ENCODE measurements around the gene ADH5.
"Not testable (repeated sequence)": the region's sequence is repeated elsewhere in the genome, so short reads cannot be mapped to it uniquely, and the experiment has no call there.

ADH5 gene

GRCh38 chr4:99088481-99089365, at the start of gene ADH5:
Gene ADH5, minus strand, starts transcription at chr4:99088788. Its CDS starts 88 bp downstream, at chr4:99088700.
- peak; percentile 81 for DNase-seq

DNA sequence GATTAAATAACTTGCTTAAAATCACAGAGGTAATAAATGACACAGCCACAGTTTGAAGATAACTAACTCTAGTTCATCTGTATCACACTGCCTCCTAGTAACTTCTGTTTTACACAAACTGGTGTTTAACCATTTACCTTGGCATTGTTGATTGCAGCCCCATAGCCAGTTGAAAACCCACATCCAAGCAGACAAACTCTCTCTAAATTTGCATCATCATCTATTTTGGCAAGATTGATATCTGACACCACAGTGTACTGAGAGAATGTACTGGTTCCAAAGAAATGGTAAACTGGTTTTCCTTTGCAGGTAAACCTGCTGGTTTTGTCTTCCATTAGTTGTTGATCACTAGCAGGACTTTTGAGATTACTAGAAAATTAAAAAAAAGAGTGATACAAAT, 47.7 kb upstream of the ADH5 start:
- no peak for DNase-seq

DNA sequence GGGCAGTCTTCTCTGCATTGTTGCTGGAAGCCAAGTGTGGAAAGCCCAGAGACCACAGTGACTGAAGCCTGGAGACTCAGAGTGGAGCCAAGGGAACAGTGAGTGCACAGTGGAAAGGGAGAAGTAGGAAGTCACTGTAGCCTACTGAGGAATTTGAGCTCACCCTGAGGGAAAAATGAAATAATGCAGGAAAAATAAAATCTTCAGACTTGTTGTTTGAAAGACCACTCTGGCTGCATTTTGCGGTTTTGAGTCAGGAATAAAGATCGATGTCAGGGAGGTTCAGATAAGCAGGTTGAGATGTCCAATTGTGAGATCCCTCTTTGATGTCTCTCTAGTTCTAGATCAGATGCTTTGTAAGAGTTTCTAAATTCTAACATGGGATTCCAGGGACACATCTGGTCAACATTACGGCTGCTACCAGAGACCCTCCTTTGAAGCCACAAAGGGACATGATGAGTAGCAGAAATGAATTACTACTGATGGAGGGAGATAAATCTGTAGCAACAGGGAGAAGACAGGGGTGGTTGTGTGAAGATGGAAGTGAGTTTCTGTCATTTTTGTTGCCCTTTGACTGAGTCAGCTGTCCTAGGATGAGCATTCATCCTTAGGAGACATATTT, 47.1 kb upstream of the ADH5 start:
- DNase-seq, result no peak

DNA sequence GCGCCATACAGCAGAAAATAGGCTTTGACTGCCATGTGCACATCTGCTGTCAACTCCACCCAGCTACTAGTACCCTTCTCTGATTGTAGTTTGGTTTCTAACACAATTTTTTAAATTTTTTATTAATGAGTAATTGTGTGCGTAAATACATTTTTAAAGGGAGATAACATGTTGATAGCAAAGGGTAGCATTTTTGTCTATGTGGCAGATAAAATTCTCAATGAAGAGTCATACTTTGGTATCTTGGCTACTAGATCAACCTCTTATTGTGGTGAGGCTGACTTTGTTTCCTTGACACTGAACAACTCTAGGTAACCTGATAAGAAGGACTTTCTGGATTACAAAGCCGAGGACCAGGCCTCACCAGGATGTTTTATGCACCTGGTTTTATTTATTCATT, 46.0 kb upstream of the ADH5 start:
- DNase-seq, result no peak

GRCh38 chr4:99131378-99131777, 42.8 kb upstream of the ADH5 start:
- no peak for DNase-seq

GRCh38 chr4:99126376-99126775, 37.8 kb upstream of the ADH5 start:
- DNase-seq, result no peak

DNA sequence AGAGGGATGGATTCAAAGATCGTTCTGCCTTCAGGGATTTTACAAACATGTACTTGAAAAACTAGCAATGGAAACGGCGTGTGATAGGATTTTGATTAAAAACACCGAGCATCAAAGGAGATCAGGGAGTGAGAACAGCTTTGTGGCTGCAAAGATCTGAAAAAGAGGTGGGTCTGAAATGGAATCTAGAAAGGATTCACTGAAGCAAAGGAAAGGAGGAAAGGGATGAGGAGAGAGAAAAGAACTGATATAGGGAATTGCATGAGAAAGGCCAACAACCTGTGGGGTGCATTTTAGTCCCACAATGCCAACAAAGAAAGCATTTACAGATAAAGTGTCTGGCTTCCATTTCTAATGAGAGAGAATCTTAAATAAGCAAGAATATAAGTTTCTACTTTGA, 32.4 kb upstream of the ADH5 start:
- no peak for DNase-seq

DNA sequence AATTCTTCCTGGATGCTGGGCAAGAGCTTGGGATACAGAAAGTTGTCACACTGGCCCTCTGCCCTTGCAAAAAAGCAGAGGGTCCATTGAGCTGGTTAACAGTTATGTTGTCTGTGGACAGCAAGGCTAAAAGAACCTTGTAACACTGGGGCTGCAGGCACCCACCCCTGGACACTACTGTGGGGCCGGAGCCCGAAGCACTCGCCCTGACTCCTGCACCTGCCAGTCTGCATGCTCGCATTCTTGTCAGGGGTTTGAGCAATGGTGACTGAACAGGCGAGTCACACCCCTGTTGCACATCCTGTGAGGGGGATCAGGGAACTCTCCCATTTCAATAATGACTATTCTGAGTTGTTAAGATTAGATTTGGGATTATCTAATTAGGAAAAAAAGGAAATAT, 31.9 kb upstream of the ADH5 start:
- no peak for DNase-seq

- no peak for DNase-seq
These were observed 29.5 kb upstream of the ADH5 start for GRCh38 chr4:99117876-99118693.

- not testable (repeated sequence) for DNase-seq
These were observed 28.7 kb upstream of the ADH5 start for GRCh38 chr4:99117122-99117841.

GRCh38 chr4:99109286-99109685, 20.7 kb upstream of the ADH5 start:
- DNase-seq, result not testable (repeated sequence)

DNA sequence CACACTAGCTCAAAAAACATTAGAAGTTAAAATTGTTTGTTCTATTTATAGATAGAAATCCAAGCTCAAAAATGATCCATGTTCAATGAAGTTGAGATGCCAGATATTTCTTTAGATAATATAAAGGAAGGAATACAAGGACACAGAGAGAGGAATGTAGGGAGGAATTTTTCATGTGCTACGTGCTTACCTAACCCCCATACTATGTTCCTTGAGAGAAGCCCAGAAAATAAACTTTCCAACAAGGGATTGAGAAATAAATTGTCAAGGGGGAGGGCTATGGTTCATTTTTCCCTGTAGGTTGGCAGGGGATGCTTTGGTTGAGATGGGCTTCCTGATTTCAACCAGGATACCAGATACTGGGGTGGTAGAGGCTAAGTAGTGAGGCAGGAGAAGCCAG, 15.6 kb upstream of the ADH5 start:
- no peak for DNase-seq

GRCh38 chr4:99103166-99103565, 14.6 kb upstream of the ADH5 start:
- no peak for DNase-seq

DNA sequence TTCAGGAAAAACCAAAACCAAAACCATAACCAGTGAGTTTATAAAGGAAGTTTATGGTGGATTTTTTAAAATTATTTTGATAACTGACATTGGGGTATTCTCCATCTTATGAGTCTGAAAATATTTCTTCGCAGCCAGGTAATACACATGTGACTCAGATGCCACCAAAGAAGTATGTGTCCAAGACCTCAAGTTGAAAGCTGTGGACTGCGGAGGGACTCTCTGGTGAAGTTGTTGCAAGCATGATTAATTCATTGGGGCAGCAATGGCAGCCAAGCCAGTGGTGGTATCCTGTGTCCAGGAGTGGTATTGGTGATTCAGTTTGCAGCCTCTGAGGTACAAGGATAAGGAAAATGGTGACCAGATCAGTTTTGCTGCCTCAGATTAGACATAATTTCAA, 14.0 kb upstream of the ADH5 start:
- DNase-seq, result no peak

GRCh38 chr4:99100876-99101275, 12.3 kb upstream of the ADH5 start:
- no peak for DNase-seq

- DNase-seq, result not testable (repeated sequence)
These were observed 11.2 kb upstream of the ADH5 start for GRCh38 chr4:99099814-99100213.

DNA sequence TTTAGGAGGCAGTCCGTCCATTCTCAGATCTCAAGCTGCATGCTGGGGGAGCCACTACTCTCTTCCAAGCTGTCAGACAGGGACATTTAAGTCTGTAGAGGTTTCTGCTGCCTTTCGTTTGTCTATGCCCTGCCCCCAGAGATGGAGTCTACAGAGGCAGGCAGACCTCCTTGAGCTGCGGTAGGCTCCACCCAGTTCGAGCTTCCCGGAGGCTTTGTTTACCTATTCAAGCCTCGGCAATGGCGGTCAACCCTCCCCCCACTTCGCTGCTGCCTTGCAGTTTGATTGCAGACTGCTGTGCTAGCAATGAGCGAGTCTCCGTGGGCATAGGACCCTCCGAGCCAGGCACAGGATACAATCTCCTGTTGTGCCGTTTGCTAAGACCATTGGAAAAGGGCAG, 10.7 kb upstream of the ADH5 start:
- DNase-seq, result no peak

- DNase-seq, result not testable (repeated sequence)
These were observed 3.3 kb upstream of the ADH5 start for GRCh38 chr4:99091841-99092240.

GRCh38 chr4:99091216-99091575, 2.6 kb upstream of the ADH5 start:
- DNase-seq, result no peak

DNA sequence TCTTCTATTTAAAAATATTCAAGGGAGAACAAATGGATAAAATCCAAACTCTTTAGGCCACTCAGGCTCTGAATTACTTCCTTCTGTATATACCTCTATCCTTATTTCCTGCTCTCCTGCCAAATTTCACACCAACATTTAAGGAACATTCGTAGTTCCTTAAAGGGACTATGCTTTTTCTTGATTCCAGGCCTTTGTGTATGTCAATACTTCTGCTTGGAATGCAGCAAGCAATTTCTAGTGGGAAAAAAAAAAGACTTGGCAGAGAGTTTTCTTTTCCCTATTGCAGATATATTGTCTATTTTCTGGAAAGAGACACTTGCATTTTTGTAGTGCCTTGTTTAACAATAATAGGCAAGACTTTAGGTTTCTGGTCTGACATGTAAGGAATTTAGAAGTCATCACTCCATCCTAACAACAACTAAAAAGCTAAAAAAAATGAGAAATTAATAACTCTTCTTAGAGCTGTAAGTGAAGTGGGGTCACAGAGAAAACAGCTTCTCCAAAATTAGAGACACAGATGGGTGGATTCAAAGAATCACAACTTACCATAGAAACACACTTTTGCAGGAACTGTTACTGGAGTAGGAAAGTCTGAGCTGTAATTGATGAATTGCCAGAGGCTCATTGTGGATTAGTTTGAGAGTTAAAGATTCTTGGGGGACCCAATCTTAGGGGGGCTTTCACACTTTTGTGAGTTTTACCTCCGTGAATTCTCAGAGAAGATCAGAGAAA, 2.1 kb upstream of the ADH5 start:
- no peak for DNase-seq

GRCh38 chr4:99088023-99088449, 552 bp downstream of the ADH5 start:
- peak; percentile 12 for DNase-seq

DNA sequence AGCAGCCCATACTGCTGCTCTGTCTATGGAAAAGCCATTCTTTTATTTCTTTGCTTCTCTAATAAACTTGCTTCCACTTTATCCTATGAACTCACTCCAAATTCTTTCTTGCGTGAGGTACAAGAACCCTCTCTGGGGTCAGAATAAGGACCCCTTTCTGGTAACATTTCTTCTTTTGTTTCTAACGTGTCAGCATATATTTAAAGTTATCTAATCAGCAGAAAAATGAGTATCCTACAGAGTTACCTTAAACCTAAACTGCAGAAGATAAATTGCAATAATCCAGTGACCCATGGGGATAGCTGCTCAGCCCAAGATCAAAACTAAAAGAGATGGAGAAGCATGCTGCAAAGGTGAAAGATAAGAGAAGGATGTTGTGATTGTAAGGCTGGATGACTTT, 4.0 kb downstream of the ADH5 start:
- DNase-seq, result no peak
